H9 (cell line): ENCODE measurements around the gene TBC1D10B. TPM values are rescaled to one million over a fixed set of nuclear protein-coding genes. Genes with fewer than 3 reads are reported as not detected.

Experiments
- DNase-seq: peaks from one replicate; pipeline ENCODE4 v3.0.0-alpha.2; 2017
- H2AFZ ChIP-seq: one replicate; pipeline ENCODE4 v1.6.1; 2013; ENCODE audit warnings: mild to moderate bottlenecking, low read length, control low read depth, moderate library complexity
- H2AK5ac ChIP-seq: 2 replicates; pipeline ENCODE4 v1.6.1; 2013; ENCODE audit warnings: low read length, control low read depth, mixed read lengths; ENCODE audit not compliant: insufficient read length
- H2BK120ac ChIP-seq: one replicate; pipeline ENCODE4 v1.6.1; 2013; ENCODE audit warnings: low read depth, mild to moderate bottlenecking, low read length, control low read depth, inconsistent platforms; ENCODE audit not compliant: poor library complexity, severe bottlenecking
- H2BK12ac ChIP-seq: 2 replicates; pipeline ENCODE4 v1.6.1; 2013; ENCODE audit warnings: low read length, control low read depth, mixed read lengths, low read depth; ENCODE audit not compliant: insufficient read length
- H2BK15ac ChIP-seq: 2 replicates; pipeline ENCODE4 v1.6.1; 2013; ENCODE audit warnings: low read depth, low read length, control low read depth
- H2BK20ac ChIP-seq: one replicate; pipeline ENCODE4 v1.6.1; 2013; ENCODE audit warnings: low read depth, mild to moderate bottlenecking, low read length, control low read depth, inconsistent platforms; ENCODE audit not compliant: poor library complexity, severe bottlenecking
- H2BK5ac ChIP-seq: 2 replicates; pipeline ENCODE4 v1.6.1; 2013; ENCODE audit warnings: low read length, control low read depth, mixed read lengths; ENCODE audit not compliant: insufficient read length
- H3K14ac ChIP-seq: 2 replicates; pipeline ENCODE4 v1.6.1; 2013; ENCODE audit warnings: low read length, control low read depth; ENCODE audit not compliant: insufficient read depth
- H3K18ac ChIP-seq: 2 replicates; pipeline ENCODE4 v1.6.1; 2013; ENCODE audit warnings: low read depth, mild to moderate bottlenecking, mixed read lengths, low read length, control low read depth; ENCODE audit not compliant: insufficient read length
- H3K23ac ChIP-seq: 2 replicates; pipeline ENCODE4 v1.6.1; 2013; ENCODE audit warnings: low read length, control low read depth, mixed read lengths, low read depth; ENCODE audit not compliant: insufficient read length
- H3K23me2 ChIP-seq: 2 replicates; pipeline ENCODE4 v1.6.1; 2013; ENCODE audit warnings: low read depth, mild to moderate bottlenecking, mixed read lengths, low read length, control low read depth; ENCODE audit not compliant: insufficient read length, poor library complexity, severe bottlenecking
- H3K27ac ChIP-seq: 2 replicates; pipeline ENCODE4 v1.5.1; 2013; ENCODE audit warnings: low read length, control low read depth, mixed read lengths, low read depth; ENCODE audit not compliant: insufficient read length
- H3K27me3 ChIP-seq: 2 replicates; pipeline ENCODE4 v1.6.1; 2013; ENCODE audit warnings: low read length, control low read depth, inconsistent platforms; ENCODE audit not compliant: insufficient read depth
- H3K4ac ChIP-seq: 2 replicates; pipeline ENCODE4 v1.6.1; 2013; ENCODE audit warnings: low read depth, mild to moderate bottlenecking, control low read depth, inconsistent platforms, low read length, moderate library complexity
- H3K4me1 ChIP-seq: 2 replicates; pipeline ENCODE4 v1.6.1; 2013; ENCODE audit warnings: low read length, control low read depth, inconsistent platforms; ENCODE audit not compliant: insufficient read depth
- H3K4me2 ChIP-seq: 2 replicates; pipeline ENCODE4 v1.6.1; 2013; ENCODE audit warnings: low read length, control low read depth, mixed read lengths; ENCODE audit not compliant: insufficient read length, insufficient read depth
- H3K56ac ChIP-seq: 2 replicates; pipeline ENCODE4 v1.6.1; 2013; ENCODE audit warnings: low read depth, mild to moderate bottlenecking, mixed read lengths, low read length, control low read depth; ENCODE audit not compliant: insufficient read length
- H3K79me1 ChIP-seq: 2 replicates; pipeline ENCODE4 v1.6.1; 2013; ENCODE audit warnings: low read depth, mild to moderate bottlenecking, moderate library complexity, low read length, control low read depth, inconsistent platforms; ENCODE audit not compliant: insufficient read depth, poor library complexity, severe bottlenecking
- H3K79me2 ChIP-seq: 2 replicates; pipeline ENCODE4 v1.6.1; 2013; ENCODE audit warnings: low read length, control low read depth, inconsistent platforms; ENCODE audit not compliant: insufficient read depth
- H3K9ac ChIP-seq: 2 replicates; pipeline ENCODE4 v1.6.1; 2013; ENCODE audit warnings: low read length, control low read depth, mixed read lengths; ENCODE audit not compliant: insufficient read length; ENCODE audit errors: extremely low read depth
- H3K9me3 ChIP-seq: one replicate; pipeline ENCODE4 v1.6.1; 2013; ENCODE audit warnings: low read depth, low read length, inconsistent platforms; ENCODE audit not compliant: control insufficient read depth
- H3T11ph ChIP-seq: one replicate; pipeline ENCODE4 v1.6.1; 2013; ENCODE audit warnings: mild to moderate bottlenecking, low read length, control low read depth, inconsistent platforms
- H4K20me1 ChIP-seq: one replicate; pipeline ENCODE4 v1.6.1; 2013; ENCODE audit not compliant: control insufficient read depth, insufficient read length, insufficient read depth
- H4K5ac ChIP-seq: 2 replicates; pipeline ENCODE4 v1.6.1; 2013; ENCODE audit warnings: low read depth, mild to moderate bottlenecking, mixed read lengths, low read length, control low read depth; ENCODE audit not compliant: insufficient read length
- H4K8ac ChIP-seq: replicated peaks from 2 replicates; pipeline ENCODE4 v1.6.1; 2013; ENCODE audit warnings: low read length, control low read depth, mixed read lengths, low read depth; ENCODE audit not compliant: insufficient read length
- H4K91ac ChIP-seq: 2 replicates; pipeline ENCODE4 v1.6.1; 2013; ENCODE audit warnings: low read depth, mild to moderate bottlenecking, moderate library complexity, mixed read lengths, low read length, control low read depth; ENCODE audit not compliant: insufficient read length
- H3K27ac Mint-ChIP-seq, 3 experiments: 2 replicates in 2 of 3; 3 replicates in 1 of 3; pipeline ENCODE4 v1.8.0; 2020 to 2021; ENCODE audit warnings: mixed read lengths in 3 of 3, mild to moderate bottlenecking in 1 of 3, moderate library complexity in 1 of 3
- H3K27me3 Mint-ChIP-seq: 2 replicates; pipeline ENCODE4 v1.8.0; 2021; ENCODE audit warnings: low read depth, mild to moderate bottlenecking, moderate library complexity, mixed read lengths
- H3K36me3 Mint-ChIP-seq, 3 experiments: 2 replicates in 2 of 3; 3 replicates in 1 of 3; pipeline ENCODE4 v1.8.0; 2020 to 2021; ENCODE audit warnings: low read depth in 3 of 3, mixed read lengths in 3 of 3; ENCODE audit not compliant: insufficient read depth in 1 of 3
- H3K4me1 Mint-ChIP-seq, 2 experiments: 2 replicates each; pipeline ENCODE4 v1.8.0; 2020; ENCODE audit warnings: mixed read lengths in 2 of 2
- H3K4me3 Mint-ChIP-seq, 2 experiments: 2 replicates in 1 of 2; 3 replicates in 1 of 2; pipeline ENCODE4 v1.8.0; 2020 to 2021; ENCODE audit warnings: mild to moderate bottlenecking in 2 of 2, mixed read lengths in 2 of 2, moderate library complexity in 1 of 2
- H3K9me3 Mint-ChIP-seq, 2 experiments: 2 replicates in 1 of 2; 3 replicates in 1 of 2; pipeline ENCODE4 v1.8.0; 2020; ENCODE audit warnings: mild to moderate bottlenecking in 2 of 2, mixed read lengths in 2 of 2, moderate library complexity in 1 of 2
- WGBS: extraction: QIAGEN DNeasy Blood & Tissue Kit; methylation state at CpG from one replicate; pipeline ENCODE4 v1.1.7; 2013; ENCODE audit warnings: missing lambda C conversion rate, low lambda C conversion rate, mixed read lengths; ENCODE audit not compliant: insufficient read length; ENCODE audit errors: extremely low coverage; 5-methylcytosine and 5-hydroxymethylcytosine counted together
- total RNA-seq: library from RNA; stranded (reverse); gene quantifications from 2 replicates; pipeline ENCODE4 v1.2.1, GENCODE V29; 2021
- TF ChIP-seq, protein P1 (sequence below): fragments of 200-600 bp; sonication (generic); conservative IDR thresholded peaks from 3 replicates; pipeline ENCODE4 v1.8.0; 2021; ENCODE audit warnings: antibody characterized with exemption, mild to moderate bottlenecking

Gene TBC1D10B
- total RNA-seq, 1 experiment from 2014 or later, result 25.6 TPM

DNA sequence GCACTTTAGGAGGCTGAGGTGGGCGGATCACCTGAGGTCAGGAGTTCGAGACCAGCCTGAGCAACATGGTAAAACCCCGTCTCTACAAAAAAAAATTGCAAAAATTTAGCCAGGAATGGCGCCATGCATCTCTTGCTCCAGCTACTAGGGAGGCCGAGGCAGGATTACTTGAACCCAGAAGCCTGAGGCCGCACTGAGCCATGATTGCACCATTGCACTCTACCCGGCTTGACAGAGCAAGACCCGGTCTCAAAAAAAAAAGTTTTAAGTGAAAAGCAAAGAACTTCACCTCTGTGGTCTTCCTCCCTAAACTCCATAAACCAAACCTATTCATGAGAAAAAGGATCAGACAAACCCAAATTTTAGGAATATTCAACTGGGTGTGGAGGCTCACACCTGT is 22.2 kb downstream of the TBC1D10B start:
- H3K18ac ChIP-seq, result no peak overlapping the region
- H3K4me3 Mint-ChIP-seq, result no peak overlapping the region
- H3K27ac Mint-ChIP-seq, result no peak overlapping the region
- H3K36me3 Mint-ChIP-seq, result peaks cover 17 to 38% (median 31%) of the 10 kb centered on the region in 3 experiments; a peak in 6 of 7 replicates
- H3K23ac ChIP-seq, result no peak overlapping the region
- H3T11ph ChIP-seq, result no peak overlapping the region
- H4K5ac ChIP-seq, result no peak overlapping the region
- no peak overlapping the region for H3K4ac ChIP-seq
- no peak overlapping the region for H2AK5ac ChIP-seq
- H3K27me3 ChIP-seq, result no peaks in the 10 kb centered on the region
- H4K8ac ChIP-seq, result no peak overlapping the region
- DNase-seq, result no peak
- TF ChIP-seq, protein P1, sequence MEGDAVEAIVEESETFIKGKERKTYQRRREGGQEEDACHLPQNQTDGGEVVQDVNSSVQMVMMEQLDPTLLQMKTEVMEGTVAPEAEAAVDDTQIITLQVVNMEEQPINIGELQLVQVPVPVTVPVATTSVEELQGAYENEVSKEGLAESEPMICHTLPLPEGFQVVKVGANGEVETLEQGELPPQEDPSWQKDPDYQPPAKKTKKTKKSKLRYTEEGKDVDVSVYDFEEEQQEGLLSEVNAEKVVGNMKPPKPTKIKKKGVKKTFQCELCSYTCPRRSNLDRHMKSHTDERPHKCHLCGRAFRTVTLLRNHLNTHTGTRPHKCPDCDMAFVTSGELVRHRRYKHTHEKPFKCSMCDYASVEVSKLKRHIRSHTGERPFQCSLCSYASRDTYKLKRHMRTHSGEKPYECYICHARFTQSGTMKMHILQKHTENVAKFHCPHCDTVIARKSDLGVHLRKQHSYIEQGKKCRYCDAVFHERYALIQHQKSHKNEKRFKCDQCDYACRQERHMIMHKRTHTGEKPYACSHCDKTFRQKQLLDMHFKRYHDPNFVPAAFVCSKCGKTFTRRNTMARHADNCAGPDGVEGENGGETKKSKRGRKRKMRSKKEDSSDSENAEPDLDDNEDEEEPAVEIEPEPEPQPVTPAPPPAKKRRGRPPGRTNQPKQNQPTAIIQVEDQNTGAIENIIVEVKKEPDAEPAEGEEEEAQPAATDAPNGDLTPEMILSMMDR, result no peak
- no CpG with 5 or more reads among the region's 8 CpGs for WGBS
- no peaks in the 10 kb centered on the region for H3K9me3 ChIP-seq
- H3K79me1 ChIP-seq, result no peaks in the 10 kb centered on the region
- H3K9me3 Mint-ChIP-seq, result no peaks in the 10 kb centered on the region
- no peak overlapping the region for H2BK12ac ChIP-seq
- H2AFZ ChIP-seq, result no peak overlapping the region
- no peak overlapping the region for H2BK120ac ChIP-seq
- H2BK5ac ChIP-seq, result no peak overlapping the region
- H4K20me1 ChIP-seq, result no peaks in the 10 kb centered on the region
- H3K4me1 ChIP-seq, result no peaks in the 10 kb centered on the region
- H3K23me2 ChIP-seq, result no peaks in the 10 kb centered on the region
- no peaks in the 10 kb centered on the region; the same call in 1 of the 2 replicates for H3K27me3 Mint-ChIP-seq
- H3K9ac ChIP-seq, result no peak overlapping the region
- no peak overlapping the region for H2BK15ac ChIP-seq
- no peaks in the 10 kb centered on the region for H3K4me1 Mint-ChIP-seq
- H4K91ac ChIP-seq, result no peak overlapping the region
- H3K14ac ChIP-seq, result no peak overlapping the region
- H3K56ac ChIP-seq, result no peak overlapping the region
- no peaks in the 10 kb centered on the region for H3K79me2 ChIP-seq
- no peak overlapping the region for H2BK20ac ChIP-seq
- no peak overlapping the region for H3K4me2 ChIP-seq
- H3K27ac ChIP-seq, result no peak overlapping the region
